ENCODE measurements around the gene MARCHF3.

- TF ChIP-seq POLR2A (IDR thresholded peaks at IDR 0.05; ENCODE audit: low read depth, low read length) (no peak), POLR2AphosphoS5 (IDR thresholded peaks at IDR 0.05; ENCODE audit: low read depth, low read length) (no peak)
Observed at GRCh38 chr5:126928041-126928440, 102.3 kb downstream of the MARCHF3 start.

Data from GM12892 (cell line).